HL-60/S4 (cell line): ENCODE measurements around the gene RFX1.
"Not testable (repeated sequence)": the region's sequence is repeated elsewhere in the genome, so short reads cannot be mapped to it uniquely, and the experiment has no call there.

Experiments
- in situ Hi-C: fragments of 300-500 bp; cut with MboI; formaldehyde crosslinking; loops from 2 replicates; pipeline ENCODE4 v1.14.3; 2022; ENCODE audit warnings: low sequenced_read_pairs

Gene RFX1

DNA sequence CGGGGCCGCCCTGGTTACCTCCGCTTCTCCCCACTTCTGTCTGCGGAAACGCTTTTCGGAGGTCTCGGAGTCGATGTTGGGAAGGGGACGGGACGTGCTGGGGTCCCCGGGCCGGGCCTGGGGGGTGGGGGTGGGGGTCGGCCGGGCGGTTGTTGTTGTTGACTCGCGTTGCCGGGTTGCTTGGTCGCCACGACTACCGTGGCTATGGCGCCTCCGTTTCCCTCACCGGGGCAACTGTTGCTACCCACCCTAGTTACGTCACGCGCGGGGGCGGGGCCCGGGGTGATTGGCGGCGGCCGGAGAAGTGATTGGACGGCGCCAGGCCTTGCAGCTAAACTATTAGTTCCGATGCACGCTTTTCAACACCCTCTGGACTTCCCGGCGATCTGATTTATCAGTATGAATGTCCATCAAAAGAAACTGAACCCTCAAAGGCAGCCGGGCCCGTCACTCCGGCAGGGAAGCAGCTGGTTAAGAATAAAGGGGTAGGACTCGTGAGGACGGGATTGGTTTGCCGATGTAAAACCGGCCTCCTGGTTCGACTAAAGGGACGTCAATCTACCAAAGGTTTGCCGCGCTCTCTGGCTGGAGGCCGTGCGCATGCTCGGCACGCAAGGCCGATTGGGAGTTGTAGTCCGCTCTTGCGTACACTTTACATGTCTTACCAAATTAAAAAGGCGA, at the start of gene RFX1:
Gene RFX1 (minus strand): TSS at position 236 of the 681 bp plus-strand sequence. CDS start 12,477 bp downstream, outside the sequence.
- in situ Hi-C loops = no loop called here

DNA sequence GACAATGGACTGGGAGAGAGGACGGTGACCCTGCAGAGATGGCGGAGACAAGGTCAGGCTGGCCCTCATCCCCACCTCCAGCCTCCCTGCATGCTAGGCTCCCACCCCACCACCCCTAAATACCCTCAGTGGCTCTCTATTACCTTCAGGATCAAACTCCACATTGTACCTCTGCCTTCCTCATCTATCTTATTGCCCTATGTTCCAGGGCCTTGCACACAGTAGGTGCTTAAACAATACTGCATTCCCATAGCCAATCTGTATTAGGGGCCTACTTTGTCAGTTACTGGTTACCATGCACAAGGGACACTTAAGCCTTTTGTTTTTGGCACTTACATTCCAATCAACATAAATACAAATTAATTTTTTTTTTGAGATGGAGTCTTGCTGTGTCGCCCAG, 49.3 kb upstream of the RFX1 start:
- in situ Hi-C loops = loop anchor here (25.0 kb wide), 1 partner anchor 443 kb away; no protein-coding TSS in a partner anchor

GRCh38 chr19:14054721-14055120, 48.6 kb upstream of the RFX1 start:
- in situ Hi-C loops = loop anchor here (25.0 kb wide), 1 partner anchor 442 kb away; no protein-coding TSS in a partner anchor

GRCh38 chr19:14054099-14054498, 48.0 kb upstream of the RFX1 start:
- in situ Hi-C loops = loop anchor here (25.0 kb wide), 1 partner anchor 442 kb away; no protein-coding TSS in a partner anchor

DNA sequence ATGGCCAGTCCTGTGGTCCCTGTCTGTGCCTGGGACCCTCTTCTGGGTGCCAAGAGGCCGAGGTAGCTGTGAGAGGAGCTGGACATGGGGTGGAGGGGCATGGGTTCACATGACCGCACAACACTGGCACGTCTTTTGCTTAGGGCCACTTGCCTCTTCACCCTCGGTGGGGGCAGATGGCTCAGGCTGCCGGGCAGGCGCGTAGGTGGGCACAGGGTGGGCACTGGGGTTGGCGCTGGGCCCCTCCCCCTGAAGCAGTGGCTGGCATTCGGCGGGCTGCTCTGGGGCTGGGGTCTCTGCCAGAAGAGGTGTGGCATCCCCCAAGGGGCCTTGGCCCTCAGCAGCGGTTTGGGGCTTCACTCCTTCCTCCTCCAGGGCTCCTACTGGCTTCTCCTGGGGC, 47.4 kb upstream of the RFX1 start:
- in situ Hi-C loops = loop anchor here (25.0 kb wide), 1 partner anchor 441 kb away; no protein-coding TSS in a partner anchor

DNA sequence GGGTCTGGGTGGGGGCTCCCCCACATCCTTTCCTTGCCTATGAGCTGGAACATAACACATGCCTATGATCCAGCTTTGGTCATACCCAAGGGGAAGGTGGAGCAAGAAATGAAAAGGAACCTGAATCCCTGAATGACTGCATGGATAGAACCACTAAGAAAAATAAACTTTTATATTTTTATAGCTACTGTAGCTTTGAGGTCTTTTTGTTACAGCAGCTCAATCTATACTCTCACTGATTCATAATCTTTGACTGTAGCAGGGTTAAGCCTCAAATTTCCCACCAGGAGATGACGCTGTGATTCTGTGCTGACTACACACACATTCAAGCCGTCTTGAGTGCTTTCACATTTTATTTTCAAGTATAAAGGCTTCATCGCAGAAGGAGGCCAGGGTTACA, 46.9 kb upstream of the RFX1 start:
- in situ Hi-C loops = loop anchor here (25.0 kb wide), 1 partner anchor 441 kb away; no protein-coding TSS in a partner anchor

DNA sequence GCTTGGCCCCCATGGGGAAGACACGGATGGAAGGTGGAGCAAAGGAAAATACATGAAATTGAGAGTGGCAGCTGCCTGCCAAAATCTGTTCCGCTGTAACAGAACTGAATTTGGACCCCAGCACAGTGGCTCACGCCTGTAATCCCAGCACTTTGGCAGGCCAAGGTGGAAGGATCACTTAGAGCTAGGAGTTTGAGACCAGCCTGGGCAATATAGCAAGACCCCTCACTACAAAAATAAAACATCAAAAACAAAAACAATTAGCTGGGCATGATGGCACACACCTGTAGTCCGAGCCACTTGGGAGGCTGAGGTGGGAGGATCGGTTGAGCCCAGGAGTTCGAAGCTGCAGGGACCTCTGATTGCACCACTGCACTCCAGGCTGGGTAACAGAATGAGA, 46.4 kb upstream of the RFX1 start:
- in situ Hi-C loops = loop anchor here (25.0 kb wide), 1 partner anchor 440 kb away; no protein-coding TSS in a partner anchor

DNA sequence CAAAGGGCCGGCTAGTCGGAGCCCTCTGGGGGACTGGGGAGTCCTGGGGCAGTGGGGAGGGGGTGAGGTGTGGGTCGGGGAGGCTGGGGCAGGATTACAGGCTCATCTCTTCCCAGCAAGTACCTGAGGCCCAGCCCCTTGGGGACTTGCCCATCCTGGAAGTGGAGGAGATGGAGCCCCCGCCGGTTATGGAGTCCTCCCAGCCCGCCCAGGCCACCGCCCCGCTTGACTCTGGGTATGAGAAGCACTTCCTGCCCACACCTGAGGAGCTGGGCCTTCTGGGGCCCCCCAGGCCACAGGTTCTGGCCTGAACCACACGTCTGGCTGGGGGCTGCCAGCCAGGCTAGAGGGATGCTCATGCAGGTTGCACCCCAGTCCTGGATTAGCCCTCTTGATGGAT, 45.9 kb upstream of the RFX1 start:
- in situ Hi-C loops = loop anchor here (25.0 kb wide), 1 partner anchor 440 kb away; no protein-coding TSS in a partner anchor

- in situ Hi-C loops = loop anchor here (25.0 kb wide), 1 partner anchor 439 kb away; no protein-coding TSS in a partner anchor
These were observed 44.8 kb upstream of the RFX1 start for GRCh38 chr19:14050961-14051360.

- in situ Hi-C loops = loop anchor here (25.0 kb wide), 1 partner anchor 438 kb away; no protein-coding TSS in a partner anchor
These were observed 44.4 kb upstream of the RFX1 start for GRCh38 chr19:14050512-14050911.

GRCh38 chr19:14048443-14049153, 42.5 kb upstream of the RFX1 start:
- in situ Hi-C loops = no loop called here

DNA sequence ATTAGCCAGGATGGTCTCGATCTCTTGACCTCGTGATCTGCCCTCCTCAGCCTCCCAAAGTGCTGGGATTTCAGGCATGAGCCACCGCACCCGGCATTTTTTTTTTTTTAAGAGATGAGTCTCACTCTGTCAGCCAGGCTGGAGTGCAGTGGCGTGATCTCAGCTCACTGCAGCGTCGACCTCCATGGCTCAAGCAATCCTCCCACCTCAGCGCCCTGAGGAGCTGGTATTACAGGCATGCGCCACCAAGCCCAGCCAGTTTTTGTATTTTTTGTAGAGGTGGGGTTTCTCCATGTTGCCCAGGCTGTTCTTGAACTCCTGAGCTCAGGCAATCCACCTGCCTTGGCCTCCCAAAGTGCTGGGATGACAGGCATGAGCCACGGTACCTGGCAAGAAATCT, 41.7 kb upstream of the RFX1 start:
- in situ Hi-C loops = not testable (repeated sequence)

DNA sequence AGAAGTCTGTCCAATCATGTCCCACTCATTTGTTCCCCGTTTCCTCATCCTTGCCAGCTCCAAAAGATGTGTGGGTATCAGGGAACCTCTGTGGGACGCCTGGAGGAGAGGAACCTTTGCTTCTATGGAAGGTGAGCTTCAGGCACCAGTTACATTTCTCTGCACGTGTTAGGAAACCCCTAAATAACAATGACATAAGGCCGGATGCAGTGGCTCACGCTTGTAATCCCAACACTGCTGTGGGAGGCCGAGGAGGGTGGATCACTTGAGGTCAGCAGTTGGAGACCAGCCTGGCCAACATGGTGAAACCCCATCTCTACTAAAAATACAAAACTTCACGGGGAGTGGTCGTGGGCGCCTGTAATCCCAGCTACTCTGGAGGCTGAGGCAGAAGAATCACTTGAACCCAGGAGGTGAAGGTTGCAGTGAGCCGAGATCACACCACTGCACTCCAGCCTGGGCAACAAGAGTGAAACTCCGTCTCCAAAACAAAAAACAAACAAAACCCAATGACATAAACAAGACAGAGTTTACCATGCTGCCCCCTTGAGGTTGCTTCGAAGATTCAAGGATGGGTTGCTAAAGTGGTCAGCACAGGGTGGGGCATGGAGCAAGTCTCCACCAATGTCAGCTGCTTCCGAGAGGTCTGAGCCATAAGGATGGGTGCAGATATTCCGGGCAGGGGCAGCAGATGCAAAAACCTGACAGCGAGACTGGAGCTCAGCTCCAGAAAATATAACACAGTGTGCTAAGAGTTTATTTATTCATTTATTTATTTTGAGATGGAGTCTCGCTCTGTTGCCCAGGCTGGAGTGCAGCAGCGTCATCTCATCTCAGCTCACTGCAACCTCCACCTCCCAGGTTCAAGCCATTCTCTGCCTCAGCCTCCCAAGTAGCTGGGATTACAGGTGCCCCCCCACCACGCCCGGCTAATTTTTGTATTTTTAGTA, 36.8 kb upstream of the RFX1 start:
- in situ Hi-C loops = not testable (repeated sequence)

DNA sequence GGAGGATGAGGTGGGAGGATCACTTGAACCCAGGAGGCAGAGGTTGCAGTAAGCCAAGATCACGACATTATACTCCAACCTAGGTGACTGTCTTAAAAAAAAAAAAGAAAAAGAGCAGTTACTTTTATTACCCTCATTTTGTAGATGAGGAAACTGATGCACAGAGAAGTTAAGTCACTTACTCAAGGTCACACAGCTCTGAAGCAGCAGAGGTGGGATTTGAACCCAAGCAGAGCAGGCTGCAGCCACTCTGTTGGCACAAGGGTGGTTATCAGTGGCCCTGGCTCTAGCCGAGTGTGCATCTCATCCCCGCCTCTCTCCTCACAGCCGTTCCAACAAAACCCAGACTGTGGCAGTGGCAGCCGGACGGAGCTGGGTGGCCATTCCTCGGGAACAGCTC, 33.1 kb upstream of the RFX1 start:
- in situ Hi-C loops = no loop called here

DNA sequence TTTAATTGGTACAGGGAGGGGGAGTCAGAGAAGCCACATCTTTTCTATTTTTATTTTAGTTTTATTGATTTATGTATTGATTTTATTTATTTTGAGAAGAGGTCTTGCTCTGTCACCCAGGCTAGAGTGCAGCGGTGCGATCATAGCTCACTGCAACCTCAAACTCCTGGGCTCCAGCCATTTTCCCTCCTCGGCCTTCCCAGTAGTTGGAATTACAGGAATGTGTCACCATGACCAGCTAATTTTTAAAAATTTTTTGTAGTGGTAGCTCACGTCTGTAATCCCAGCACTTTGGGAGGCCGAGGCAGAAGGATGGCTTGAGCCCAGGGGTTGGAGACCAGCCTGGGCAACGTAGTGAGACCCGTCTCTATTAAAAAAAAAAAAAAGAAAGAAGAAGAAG, 29.6 kb upstream of the RFX1 start:
- in situ Hi-C loops = no loop called here

GRCh38 chr19:14035159-14035558, 29.0 kb upstream of the RFX1 start:
- in situ Hi-C loops = not testable (repeated sequence)

DNA sequence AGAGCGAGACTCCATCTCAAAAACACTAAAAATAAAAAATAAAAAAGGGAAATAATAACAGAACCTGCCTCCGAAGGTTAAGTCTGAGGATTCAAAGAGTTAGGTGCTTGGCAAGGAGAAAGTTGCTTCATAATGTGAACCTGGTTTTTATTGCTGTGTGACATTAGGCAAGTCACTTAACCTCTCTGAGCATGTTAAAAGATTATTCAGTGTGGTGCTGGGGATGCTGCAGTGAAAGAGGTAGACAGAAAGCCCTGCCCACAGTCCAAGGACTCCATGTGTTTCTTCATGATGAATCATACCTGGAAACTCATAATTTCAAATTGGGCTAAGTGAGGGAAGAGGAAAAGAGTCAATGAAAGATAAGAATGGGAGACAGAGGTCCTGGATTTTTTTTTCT, 27.8 kb upstream of the RFX1 start:
- in situ Hi-C loops = no loop called here

- in situ Hi-C loops = no loop called here
These were observed 25.8 kb upstream of the RFX1 start, which contains the start of gene IL27RA for GRCh38 chr19:14031719-14032480. TSS of gene IL27RA (plus strand) at chr19:14031762. CDS start at chr19:14031873, 111 bp downstream.

GRCh38 chr19:14030997-14031718, 25.0 kb upstream of the RFX1 start:
- in situ Hi-C loops = no loop called here
